Astrocyte (in vitro differentiated cells and primary cell): ENCODE results near the gene MRPL14. TPM values are rescaled to one million over a fixed set of nuclear protein-coding genes. Genes with fewer than 3 reads are reported as not detected.

Source experiments
- DNase-seq: peaks from one replicate; pipeline ENCODE4 v3.0.0-alpha.2; 2010; ENCODE audit warnings: low read depth
- FAIRE-seq: peaks from 2 replicates; lab custom pipeline; 2011; peaks lifted over from hg19 to GRCh38; lab: Jason Lieb, UNC
- H2AFZ ChIP-seq: 2 replicates; pipeline ENCODE4 v1.6.0; 2012; ENCODE audit warnings: low read depth, low read length, inconsistent platforms
- H3K27ac ChIP-seq: 2 replicates; pipeline ENCODE4 v1.5.1; 2011; ENCODE audit warnings: low read depth, low read length, inconsistent platforms
- H3K27me3 ChIP-seq: 2 replicates; pipeline ENCODE4 v1.6.0; 2011; ENCODE audit warnings: low read length, inconsistent platforms; ENCODE audit not compliant: insufficient read depth
- H3K36me3 ChIP-seq: 2 replicates; pipeline ENCODE4 v1.5.1; 2011; ENCODE audit warnings: low read length, inconsistent platforms; ENCODE audit not compliant: insufficient read depth
- H3K4me1 ChIP-seq: 2 replicates; pipeline ENCODE4 v1.5.1; 2011; ENCODE audit warnings: low read length, inconsistent platforms; ENCODE audit not compliant: insufficient read depth
- H3K4me2 ChIP-seq: 2 replicates; pipeline ENCODE4 v1.6.0; 2012; ENCODE audit warnings: low read length, inconsistent platforms
- H3K4me3 ChIP-seq: 2 replicates; pipeline ENCODE4 v1.5.1; 2011; ENCODE audit warnings: low read depth, mild to moderate bottlenecking, low read length, inconsistent platforms; ENCODE audit not compliant: insufficient read depth
- H3K79me2 ChIP-seq: 2 replicates; pipeline ENCODE4 v1.6.0; 2012; ENCODE audit warnings: mild to moderate bottlenecking, low read length, inconsistent platforms; ENCODE audit not compliant: insufficient read depth
- H3K9ac ChIP-seq: 2 replicates; pipeline ENCODE4 v1.6.0; 2012; ENCODE audit warnings: mild to moderate bottlenecking, low read length, inconsistent platforms
- H3K9me3 ChIP-seq: 2 replicates; pipeline ENCODE4 v1.5.1; 2012; ENCODE audit warnings: low read depth, mild to moderate bottlenecking, low read length, inconsistent platforms; ENCODE audit not compliant: insufficient read depth
- H4K20me1 ChIP-seq: 2 replicates; pipeline ENCODE4 v1.6.0; 2012; ENCODE audit warnings: low read length, inconsistent platforms; ENCODE audit not compliant: insufficient read depth
- H3K27ac Mint-ChIP-seq: one replicate; pipeline ENCODE4 v1.8.0; 2021; ENCODE audit warnings: mild to moderate bottlenecking, mixed read lengths; ENCODE audit not compliant: unreplicated experiment
- H3K27me3 Mint-ChIP-seq: one replicate; pipeline ENCODE4 v1.8.0; 2021; ENCODE audit warnings: low read depth, mixed read lengths; ENCODE audit not compliant: unreplicated experiment
- H3K36me3 Mint-ChIP-seq: one replicate; pipeline ENCODE4 v1.8.0; 2021; ENCODE audit warnings: low read depth, mixed read lengths; ENCODE audit not compliant: unreplicated experiment
- H3K4me1 Mint-ChIP-seq: one replicate; pipeline ENCODE4 v1.8.0; 2021; ENCODE audit warnings: low read depth, mixed read lengths; ENCODE audit not compliant: unreplicated experiment
- H3K4me3 Mint-ChIP-seq: one replicate; pipeline ENCODE4 v1.8.0; 2021; ENCODE audit warnings: mild to moderate bottlenecking, moderate library complexity, mixed read lengths; ENCODE audit not compliant: unreplicated experiment
- H3K9me3 Mint-ChIP-seq: one replicate; pipeline ENCODE4 v1.8.0; 2021; ENCODE audit warnings: mild to moderate bottlenecking, mixed read lengths; ENCODE audit not compliant: unreplicated experiment
- CTCF ChIP-seq: IDR thresholded peaks from 2 replicates; pipeline ENCODE4 v1.5.1; 2011; ENCODE audit warnings: low read depth, mild to moderate bottlenecking, inconsistent platforms, low read length, moderate library complexity; ENCODE audit not compliant: insufficient read depth
- EZH2 ChIP-seq: IDR thresholded peaks from 2 replicates; pipeline ENCODE4 v1.6.1; 2012; ENCODE audit warnings: mild to moderate bottlenecking, low read length, inconsistent platforms; ENCODE audit not compliant: insufficient read depth
- total RNA-seq: library from RNA; stranded (reverse); gene quantifications from 2 replicates; pipeline ENCODE4 v1.2.1, GENCODE V29; 2021

Gene MRPL14
- total RNA-seq, 1 donor from 2014 or later, result 56.1 TPM

- peak; percentile 65 for TF ChIP-seq CTCF
- no peak for TF ChIP-seq EZH2
- Histone ChIP-seq H3K79me2 (peaks cover 3% of the 10 kb centered on the region), H3K4me2 (no peak overlapping the region), H4K20me1 (peaks cover 76% of the 10 kb centered on the region), H3K36me3 (peaks cover 3% of the 10 kb centered on the region), H3K4me3 (no peak overlapping the region), H3K27ac (no peak overlapping the region), H3K9me3 (no peaks in the 10 kb centered on the region), H3K9ac (no peak overlapping the region), H3K27me3 (no peaks in the 10 kb centered on the region), H2AFZ (no peak overlapping the region), H3K4me1 (no peaks in the 10 kb centered on the region)
- DNase-seq, result no peak
- no peaks in the 10 kb centered on the region for H3K9me3 Mint-ChIP-seq
- H3K4me3 Mint-ChIP-seq, result no peak overlapping the region
- no peak for FAIRE-seq
- H3K27me3 Mint-ChIP-seq, result no peaks in the 10 kb centered on the region
- H3K36me3 Mint-ChIP-seq, result peaks cover 15% of the 10 kb centered on the region
- H3K4me1 Mint-ChIP-seq, result peaks cover 13% of the 10 kb centered on the region
- no peak overlapping the region for H3K27ac Mint-ChIP-seq
Measured at GRCh38 chr6:44100088-44100550, 27.1 kb downstream of the MRPL14 start.

DNA sequence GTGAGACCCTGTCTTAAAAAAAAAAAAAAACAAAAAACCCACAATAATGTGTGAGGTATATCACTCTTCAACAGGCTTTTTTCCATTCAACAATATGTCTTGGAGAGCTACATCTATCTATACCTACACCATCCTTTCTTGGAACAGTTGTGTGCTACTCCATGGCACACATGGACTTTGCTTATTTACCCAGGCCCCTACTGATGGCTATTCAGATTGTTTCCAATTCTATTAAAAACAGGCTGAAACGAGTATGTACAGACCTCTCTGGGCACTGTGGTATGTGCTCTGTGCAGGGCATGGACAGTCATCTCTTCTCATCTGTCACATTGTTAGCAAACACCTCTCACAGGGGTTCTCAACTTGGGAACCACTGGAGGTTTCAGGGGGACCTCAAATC is 28.1 kb downstream of the MRPL14 start:
- Histone ChIP-seq H3K4me2 (no peak overlapping the region), H3K4me1 (no peaks in the 10 kb centered on the region), H3K27ac (no peak overlapping the region), H4K20me1 (peaks cover 70% of the 10 kb centered on the region), H3K27me3 (no peaks in the 10 kb centered on the region), H3K36me3 (peaks cover 3% of the 10 kb centered on the region), H3K79me2 (peaks cover 3% of the 10 kb centered on the region), H3K9me3 (no peaks in the 10 kb centered on the region), H2AFZ (no peak overlapping the region), H3K4me3 (no peak overlapping the region), H3K9ac (no peak overlapping the region)
- no peaks in the 10 kb centered on the region for H3K9me3 Mint-ChIP-seq
- TF ChIP-seq CTCF, result no peak
- no peak for TF ChIP-seq EZH2
- H3K36me3 Mint-ChIP-seq, result peaks cover 8% of the 10 kb centered on the region
- no peaks in the 10 kb centered on the region for H3K27me3 Mint-ChIP-seq
- peaks cover 13% of the 10 kb centered on the region for H3K4me1 Mint-ChIP-seq
- H3K4me3 Mint-ChIP-seq, result no peak overlapping the region
- FAIRE-seq, result no peak
- H3K27ac Mint-ChIP-seq, result no peak overlapping the region
- DNase-seq, result no peak

- no peak for DNase-seq
- Histone ChIP-seq H3K27ac (no peak overlapping the region), H3K9me3 (no peaks in the 10 kb centered on the region), H2AFZ (no peak overlapping the region), H3K4me2 (no peak overlapping the region), H3K9ac (no peak overlapping the region), H3K4me1 (no peaks in the 10 kb centered on the region), H3K27me3 (no peaks in the 10 kb centered on the region), H3K79me2 (no peaks in the 10 kb centered on the region), H3K4me3 (no peak overlapping the region), H3K36me3 (no peaks in the 10 kb centered on the region), H4K20me1 (peaks cover 65% of the 10 kb centered on the region)
- peaks cover 12% of the 10 kb centered on the region for H3K4me1 Mint-ChIP-seq
- peaks cover 2% of the 10 kb centered on the region for H3K36me3 Mint-ChIP-seq
- FAIRE-seq, result no peak
- no peak for TF ChIP-seq EZH2
- TF ChIP-seq CTCF, result no peak
- H3K9me3 Mint-ChIP-seq, result no peaks in the 10 kb centered on the region
- no peak overlapping the region for H3K4me3 Mint-ChIP-seq
- H3K27me3 Mint-ChIP-seq, result no peaks in the 10 kb centered on the region
- no peak overlapping the region for H3K27ac Mint-ChIP-seq
Measured at GRCh38 chr6:44097782-44098317, 29.4 kb downstream of the MRPL14 start.
